Activated CD8-positive, alpha-beta memory T cell treated with anti-CD3 and anti-CD28 coated beads for 36 hours (primary cell): ENCODE data around the gene ARL15. TPM values are rescaled to one million over a fixed set of nuclear protein-coding genes. Genes with fewer than 3 reads are reported as not detected.

Source experiments
- CTCF ChIA-PET: fragments of 350-600 bp; sonication (Branson Sonifier 250); formaldehyde crosslinking; loops from one replicate; lab custom pipeline; 2021; ENCODE audit warnings: antibody characterized with exemption; lab: Charles Lee
- POLR2A ChIA-PET: fragments of 350-600 bp; sonication (Branson Sonifier 250); formaldehyde crosslinking; loops from one replicate; lab custom pipeline; 2021; ENCODE audit warnings: antibody characterized with exemption; lab: Charles Lee
- total RNA-seq, 2 experiments: library from RNA; stranded (reverse); gene quantifications; one replicate each; pipeline ENCODE4 v1.2.3, GENCODE V29; 2021

ARL15 gene
- total RNA-seq, 2 experiments from 2014 or later, result 5.5 to 6.4 TPM

DNA sequence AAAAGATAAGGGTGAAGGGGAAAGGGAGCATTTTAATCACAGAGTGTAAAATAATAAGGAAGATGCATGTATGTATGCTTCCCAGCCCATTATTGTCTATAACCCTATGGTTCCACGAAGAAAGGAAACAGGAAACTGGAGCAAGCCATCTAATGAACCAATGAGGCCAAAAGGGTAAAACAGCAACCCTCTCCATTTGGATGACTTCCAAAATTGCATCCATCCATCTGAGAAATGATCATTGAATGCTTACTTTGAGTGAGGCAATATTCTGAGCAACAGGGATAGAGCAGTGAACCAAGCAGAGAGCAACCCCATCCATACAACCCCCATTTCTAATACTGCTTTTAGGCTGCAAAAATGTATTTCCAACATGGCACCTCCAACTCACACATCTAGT lies 46.9 kb downstream of the ARL15 start:
- POLR2A ChIA-PET, result no interaction called here

DNA sequence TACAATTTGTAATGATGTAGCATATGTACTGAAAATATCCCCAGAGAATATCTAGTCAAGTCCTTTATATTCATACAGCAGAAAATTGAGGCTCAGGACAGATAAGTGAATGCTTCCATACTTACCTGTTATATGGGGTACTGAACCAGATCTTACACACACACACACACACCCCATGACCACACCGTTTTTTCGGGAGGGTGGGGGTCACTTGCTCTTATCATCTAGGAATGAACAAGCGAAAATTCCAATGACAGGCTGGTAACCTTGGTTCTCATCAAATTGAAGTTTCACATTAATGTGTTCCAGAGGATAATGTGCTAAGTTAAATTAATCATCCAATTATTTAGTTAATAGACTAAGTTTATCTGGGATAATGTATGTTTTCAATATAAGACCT lies 48.8 kb downstream of the ARL15 start:
- ChIA-PET POLR2A (no interaction called here), CTCF (no interaction called here)

More for the DNA sequence above, 46.9 kb downstream of the ARL15 start:
- CTCF ChIA-PET, result no interaction called here

GRCh38 chr5:54259981-54260380 lies 50.4 kb downstream of the ARL15 start:
- ChIA-PET POLR2A (no interaction called here), CTCF (no interaction called here)

DNA sequence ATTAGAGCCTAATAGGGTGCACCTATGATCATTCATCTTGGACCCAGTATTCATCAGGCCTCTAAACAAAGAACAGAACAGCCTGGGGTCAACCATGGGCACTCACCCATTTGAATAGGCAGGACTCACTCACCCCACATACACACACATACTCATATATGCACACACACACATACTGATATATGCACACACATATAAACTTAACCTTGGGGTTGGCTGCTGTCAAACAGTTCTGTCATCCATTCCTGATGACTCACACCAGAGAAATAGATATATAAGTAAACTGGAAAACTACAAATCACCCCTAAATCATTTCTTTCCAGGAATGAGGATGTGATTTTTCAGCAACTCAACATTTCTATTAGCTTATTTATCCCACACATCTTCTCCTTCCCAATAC lies 51.3 kb downstream of the ARL15 start:
- CTCF ChIA-PET, result no interaction called here
- POLR2A ChIA-PET, result no interaction called here

DNA sequence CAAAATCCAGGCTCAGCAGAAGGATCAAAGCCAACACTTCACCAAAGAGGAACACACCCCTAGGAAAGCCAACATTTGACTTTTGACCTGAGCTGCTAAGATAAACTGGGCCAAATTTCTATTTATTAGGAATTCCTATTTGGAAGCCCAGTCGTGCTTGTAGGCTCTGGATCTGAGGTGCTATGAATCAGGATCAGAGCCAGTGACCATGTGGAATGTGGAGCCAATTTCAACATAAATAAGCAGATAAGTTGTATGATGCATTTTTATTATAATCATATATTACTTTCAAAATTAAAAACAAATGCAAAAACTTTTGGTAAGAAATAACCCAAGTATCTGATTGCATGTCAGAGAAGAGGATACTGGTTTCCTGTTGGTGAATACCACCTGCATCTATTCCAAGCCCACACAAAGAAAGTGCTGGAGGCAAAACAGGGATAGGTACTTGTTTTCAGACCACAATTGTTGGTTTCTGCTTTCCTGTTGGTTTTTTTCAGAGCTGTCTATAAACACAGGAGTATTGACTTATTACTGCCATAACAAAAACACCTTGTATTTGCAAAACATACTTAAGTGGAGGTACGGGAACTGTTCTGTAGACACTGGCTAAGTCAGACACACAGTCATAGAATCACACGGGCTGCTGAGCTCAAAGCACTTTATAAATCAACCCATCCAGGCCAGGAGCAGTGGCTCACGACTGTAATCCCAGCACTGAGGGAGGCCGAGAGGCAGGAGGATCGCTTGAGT lies 52.8 kb downstream of the ARL15 start:
- ChIA-PET POLR2A (interaction anchor here (0.7 kb wide), 1 partner anchor 1240 kb away, joined by 3 read pairs; no protein-coding TSS in a partner anchor), CTCF (no interaction called here)

GRCh38 chr5:54254482-54255198 lies 55.7 kb downstream of the ARL15 start:
- ChIA-PET CTCF (interaction anchor here (1.5 kb wide), 1 partner anchor 11 kb away, joined by 4 read pairs; no protein-coding TSS in a partner anchor), POLR2A (no interaction called here)

DNA sequence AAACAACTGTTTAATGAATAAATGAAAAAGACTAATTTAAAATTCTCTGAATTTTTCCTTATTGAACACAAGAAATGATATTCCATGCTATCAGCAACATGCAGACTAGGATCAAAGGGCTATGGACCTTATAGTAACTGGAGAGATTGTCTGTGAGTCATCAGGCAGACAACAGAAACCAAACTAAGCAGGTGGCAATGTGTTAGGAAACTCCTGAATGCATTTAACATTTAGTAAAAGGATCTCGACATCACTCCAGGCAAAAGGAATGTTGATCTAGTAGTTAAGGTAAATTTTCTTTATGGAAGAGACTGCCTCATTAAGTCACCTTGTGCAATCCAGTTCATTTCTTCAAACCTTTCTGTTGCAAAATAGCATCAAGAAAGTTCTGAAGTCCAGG lies 58.4 kb downstream of the ARL15 start:
- ChIA-PET POLR2A (no interaction called here), CTCF (no interaction called here)

- ChIA-PET CTCF (interaction anchor here (0.6 kb wide), 1 partner anchor 877 kb away, joined by 3 read pairs; no protein-coding TSS in a partner anchor), POLR2A (no interaction called here)
These were observed 61.0 kb downstream of the ARL15 start for GRCh38 chr5:54249210-54250028.

DNA sequence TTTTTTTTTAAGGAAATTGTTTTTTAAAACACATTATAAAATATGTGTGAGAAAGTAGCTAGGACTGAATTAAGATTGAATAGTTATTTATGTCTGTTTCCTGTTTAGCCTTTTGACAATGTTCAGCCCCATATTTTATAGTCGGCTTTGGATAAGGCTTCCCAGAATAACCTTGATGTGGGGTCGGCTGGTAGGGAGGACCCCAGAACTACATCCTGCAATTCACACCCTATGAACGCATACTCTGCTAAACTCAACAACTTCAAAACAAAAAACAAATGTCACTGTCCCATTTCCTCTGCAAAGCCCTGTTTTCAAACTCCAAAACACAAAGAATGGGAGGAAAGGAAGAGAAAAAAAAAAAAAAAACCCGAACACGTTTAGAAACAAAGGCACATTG lies 63.1 kb downstream of the ARL15 start:
- CTCF ChIA-PET, result no interaction called here

DNA sequence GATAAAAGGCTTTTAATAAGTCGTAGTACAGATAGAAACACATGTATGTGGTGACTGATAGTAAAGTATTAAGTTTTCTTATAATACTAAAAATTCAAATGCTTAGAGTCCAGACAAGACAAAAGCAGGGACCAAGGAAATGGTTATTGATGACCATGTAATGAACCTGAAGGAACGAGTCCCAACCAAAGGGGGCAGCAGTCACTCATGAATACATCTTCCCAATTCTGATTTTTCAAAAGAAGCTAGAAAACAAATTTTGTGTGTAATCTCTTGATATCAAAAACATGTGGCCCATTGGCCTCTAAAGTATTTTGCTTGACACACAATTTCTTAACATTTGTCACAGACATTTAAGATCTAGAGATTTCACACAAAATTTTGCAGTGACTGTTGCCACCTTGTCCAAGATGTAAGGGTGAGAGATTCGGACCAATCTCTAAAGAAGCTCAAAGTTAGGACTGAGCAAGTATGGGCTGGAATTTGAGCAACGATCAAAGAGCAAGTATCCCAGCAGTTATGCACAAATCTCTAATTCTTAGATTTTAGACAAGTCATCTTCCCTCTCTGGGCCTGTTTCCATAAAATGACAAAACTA lies 66.8 kb downstream of the ARL15 start:
- ChIA-PET POLR2A (no interaction called here), CTCF (interaction anchor here (0.5 to 1.3 kb wide), 11 partner anchors 10 to 251 kb away, joined by 3 to 6 read pairs (median 3); partner anchors contain the start of gene ARL15)

More for the DNA sequence above, 63.1 kb downstream of the ARL15 start:
- POLR2A ChIA-PET, result no interaction called here

DNA sequence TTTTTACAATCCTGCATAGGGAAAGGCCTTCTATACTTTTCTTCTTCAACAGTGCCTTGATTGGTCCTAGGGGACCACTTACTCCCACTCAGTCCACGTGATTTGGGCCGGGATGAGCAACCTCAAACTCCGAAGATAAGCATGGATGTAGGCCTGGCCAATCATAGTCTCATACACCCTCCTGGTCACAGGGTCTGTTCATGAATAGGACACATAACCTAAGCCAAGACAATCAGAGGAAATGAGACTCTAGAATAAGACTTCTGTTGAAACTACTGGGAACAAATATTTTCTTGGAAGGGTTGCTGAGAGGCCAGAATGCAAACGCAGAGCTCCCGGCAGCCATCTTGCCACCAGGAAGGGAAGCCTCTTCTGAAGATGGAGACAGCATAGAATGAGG lies 68.1 kb downstream of the ARL15 start:
- POLR2A ChIA-PET, result no interaction called here
- CTCF ChIA-PET, result interaction anchor here (0.7 kb wide), 1 partner anchor 273 kb away, joined by 3 read pairs; no protein-coding TSS in a partner anchor

- ChIA-PET POLR2A (no interaction called here), CTCF (interaction anchor here (1.0 kb wide), 1 partner anchor 185 kb away, joined by 3 read pairs; no protein-coding TSS in a partner anchor)
These were observed 76.0 kb downstream of the ARL15 start for GRCh38 chr5:54234304-54234933.

GRCh38 chr5:54230936-54231685 lies 79.3 kb downstream of the ARL15 start:
- ChIA-PET CTCF (no interaction called here), POLR2A (no interaction called here)

DNA sequence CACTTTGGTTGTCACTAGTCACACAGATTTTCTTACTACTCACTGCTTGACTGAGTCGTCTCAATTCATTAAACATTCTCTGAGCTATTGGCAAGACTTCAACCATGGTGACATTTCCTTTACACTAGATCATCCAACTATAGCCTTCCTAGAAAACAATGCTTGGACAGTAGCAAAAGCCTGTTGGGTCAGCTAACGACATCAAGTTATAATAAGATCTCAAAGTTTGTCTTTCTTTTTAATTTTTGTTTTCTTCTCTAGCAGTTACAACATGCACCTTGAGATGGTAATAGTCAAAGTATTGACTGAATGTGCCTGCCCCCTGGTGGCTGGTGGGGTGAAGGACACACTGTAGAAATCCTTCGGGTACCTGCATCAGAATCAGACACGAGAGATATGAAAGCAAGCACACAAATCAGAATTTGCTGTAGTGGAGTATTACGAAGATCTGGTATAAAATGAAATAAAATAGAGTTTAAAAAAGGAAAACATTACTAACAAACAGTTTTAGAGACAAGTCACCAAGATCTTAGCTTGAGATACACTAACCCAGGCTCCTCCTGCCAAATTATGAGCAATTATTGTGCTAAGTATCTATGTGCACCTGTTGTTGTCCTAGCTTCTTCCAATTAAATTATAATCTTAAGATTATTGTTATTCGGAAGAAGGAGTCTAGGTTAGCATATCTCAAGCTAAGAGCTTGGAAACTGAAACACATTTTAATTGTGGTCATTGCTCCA lies 81.2 kb downstream of the ARL15 start:
- CTCF ChIA-PET, result interaction anchor here (0.6 to 1.5 kb wide), 6 partner anchors 15 to 803 kb away, joined by 3 read pairs; no protein-coding TSS in a partner anchor
- POLR2A ChIA-PET, result no interaction called here

DNA sequence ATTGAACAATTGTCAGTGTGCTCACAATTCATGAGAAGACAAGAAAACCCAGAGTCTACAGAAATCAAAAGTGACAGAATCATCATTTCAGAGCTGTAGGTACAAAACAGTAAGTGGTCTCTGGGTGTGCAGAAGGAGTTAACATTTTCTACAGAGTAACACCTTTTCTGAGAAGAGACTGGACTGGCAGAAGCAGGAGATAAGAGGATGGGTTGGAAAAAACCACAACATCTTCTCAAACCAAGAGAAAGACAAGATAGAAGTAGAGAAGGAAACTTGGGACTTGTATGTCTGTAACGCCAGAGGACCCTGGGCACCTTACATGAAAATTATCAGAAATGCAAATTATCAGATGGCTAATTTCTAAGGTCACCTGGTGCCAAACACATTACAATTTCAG lies 82.6 kb downstream of the ARL15 start:
- POLR2A ChIA-PET, result no interaction called here
- CTCF ChIA-PET, result interaction anchor here (1.4 kb wide), 1 partner anchor 184 kb away, joined by 3 read pairs; no protein-coding TSS in a partner anchor

- CTCF ChIA-PET, result interaction anchor here (1.0 kb wide), 1 partner anchor 17 kb away, joined by 3 read pairs; no protein-coding TSS in a partner anchor
These were observed 83.3 kb downstream of the ARL15 start for GRCh38 chr5:54227109-54227508.

GRCh38 chr5:54226215-54226614 lies 84.2 kb downstream of the ARL15 start:
- CTCF ChIA-PET, result interaction anchor here (1.0 kb wide), 1 partner anchor 18 kb away, joined by 3 read pairs; no protein-coding TSS in a partner anchor
- POLR2A ChIA-PET, result no interaction called here

More at GRCh38 chr5:54227109-54227508, 83.3 kb downstream of the ARL15 start:
- POLR2A ChIA-PET, result no interaction called here
